Activated T-helper 1 cell treated with Interleukin-2 at 50 U/mL for 16 hours (primary cell): ENCODE results near the gene FYB1.
"Not testable (repeated sequence)": the region's sequence is repeated elsewhere in the genome, so short reads cannot be mapped to it uniquely, and the experiment has no call there.

Source experiments
- DNase-seq: peaks from one replicate; pipeline ENCODE4 v3.0.0-alpha.2; 2020; ENCODE audit warnings: low read depth

The FYB1 gene

DNA sequence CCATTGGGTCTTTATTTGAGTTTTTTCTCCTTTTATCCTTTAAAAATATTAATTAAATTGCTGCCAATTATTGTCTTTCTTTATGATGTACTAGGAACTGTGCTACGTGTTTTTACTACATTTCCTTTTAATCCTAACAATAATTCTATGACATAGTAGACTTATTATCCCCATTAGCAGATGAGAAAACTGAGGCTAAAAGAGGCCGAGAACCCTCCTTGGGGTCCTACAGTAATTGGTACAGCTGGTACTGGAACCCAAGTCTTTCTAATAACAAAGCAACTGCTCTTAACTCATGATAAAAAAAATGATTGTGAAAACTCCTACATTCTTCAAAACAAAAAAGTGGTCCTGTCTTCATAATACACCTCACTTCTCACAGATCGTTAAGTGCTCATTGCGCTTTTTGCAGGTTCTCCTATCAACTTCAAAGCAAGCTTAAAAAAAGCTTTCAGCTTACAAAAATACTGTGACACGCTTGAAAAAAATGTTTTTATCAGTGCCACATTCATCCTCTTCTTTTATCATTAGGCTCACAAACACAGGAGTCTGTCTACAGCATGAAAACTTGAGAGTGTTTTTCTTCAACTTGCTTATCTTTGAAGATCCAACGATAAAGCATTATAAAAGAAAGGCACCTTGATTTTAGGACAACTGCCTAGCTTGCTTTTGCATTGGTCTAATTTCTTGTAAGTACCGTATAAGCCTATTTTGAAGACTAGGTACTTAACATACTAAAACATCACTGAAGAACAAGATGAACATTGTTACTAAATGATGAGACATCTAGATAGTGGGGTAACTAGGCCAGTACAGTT, 32.4 kb downstream of the FYB1 start:
- no peak for DNase-seq

DNA sequence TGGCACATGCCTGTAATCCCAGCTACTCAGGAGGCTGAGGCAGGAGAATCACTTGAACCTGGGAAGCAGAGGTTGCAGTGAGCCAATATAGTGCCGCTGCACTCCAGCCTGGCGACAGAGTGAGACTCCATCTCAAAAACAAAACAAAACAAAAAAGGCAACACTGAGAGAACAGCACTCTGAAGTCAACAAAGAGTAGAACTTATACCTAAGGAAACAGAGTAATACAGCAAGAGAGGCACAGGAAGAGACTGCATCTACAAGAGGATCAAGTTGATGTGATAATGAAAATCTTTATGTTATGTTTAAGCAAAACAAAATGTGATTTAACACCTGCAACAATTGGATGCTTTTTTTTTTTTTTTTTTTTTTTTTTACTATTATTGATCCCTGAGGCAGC, 33.1 kb downstream of the FYB1 start:
- DNase-seq, result no peak

DNA sequence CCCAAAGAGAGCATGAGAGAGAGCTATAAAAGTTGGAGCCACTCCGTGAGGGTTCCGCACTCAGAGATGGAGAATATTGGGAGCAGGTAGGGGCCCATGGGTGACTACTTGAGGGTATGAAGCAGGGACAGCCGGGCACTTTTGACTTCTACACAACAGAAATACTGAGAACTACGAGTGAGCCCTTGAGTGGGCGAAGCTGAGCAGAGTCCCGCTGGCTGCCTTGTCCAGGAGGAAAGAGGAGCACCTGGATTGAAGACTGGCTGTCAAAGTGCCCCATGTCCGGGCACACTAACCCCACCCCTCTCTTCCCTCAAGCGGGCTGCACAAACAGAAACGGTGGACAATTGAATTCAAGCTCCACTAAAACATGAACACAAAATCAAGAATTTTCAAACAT, 33.6 kb downstream of the FYB1 start:
- no peak for DNase-seq

DNA sequence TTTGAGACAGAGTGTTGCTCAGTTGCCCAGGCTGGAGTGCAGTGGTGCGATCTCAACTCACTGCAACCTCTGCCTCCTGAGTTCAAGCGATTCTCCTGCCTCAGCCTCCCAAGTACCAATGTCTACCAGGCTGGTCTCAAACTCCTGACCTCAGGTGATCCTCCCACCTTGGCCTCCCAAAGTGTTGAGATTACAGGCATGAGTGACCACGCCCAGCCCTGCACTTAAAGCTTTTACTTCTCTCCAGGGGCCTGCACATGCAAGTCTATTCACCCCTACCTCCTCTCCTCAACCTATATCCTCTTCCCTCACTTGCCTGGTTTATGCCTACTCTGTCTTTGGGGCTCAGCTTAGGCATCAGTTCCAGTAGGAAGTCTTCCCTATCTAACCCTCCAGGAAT, 39.8 kb downstream of the FYB1 start:
- not testable (repeated sequence) for DNase-seq

DNA sequence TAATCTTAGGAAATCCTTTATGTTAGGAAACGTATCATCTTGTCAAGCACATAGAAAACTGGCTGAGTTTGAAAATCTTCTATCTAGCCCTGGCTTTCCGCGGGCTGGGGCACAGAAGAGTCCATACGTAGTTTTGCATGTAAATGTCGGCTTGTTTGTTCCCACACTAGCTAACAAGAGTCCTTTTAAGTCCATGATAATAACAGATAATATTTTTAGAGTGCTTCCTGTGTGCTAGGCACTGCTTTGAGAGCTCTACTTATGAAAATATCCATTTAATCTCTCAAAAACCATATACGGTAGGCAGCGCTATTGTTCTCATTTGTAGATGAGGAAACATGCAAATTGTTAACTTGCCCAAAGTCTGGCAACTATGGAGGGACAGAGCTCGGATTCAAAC, 40.5 kb downstream of the FYB1 start:
- DNase-seq, result no peak

DNA sequence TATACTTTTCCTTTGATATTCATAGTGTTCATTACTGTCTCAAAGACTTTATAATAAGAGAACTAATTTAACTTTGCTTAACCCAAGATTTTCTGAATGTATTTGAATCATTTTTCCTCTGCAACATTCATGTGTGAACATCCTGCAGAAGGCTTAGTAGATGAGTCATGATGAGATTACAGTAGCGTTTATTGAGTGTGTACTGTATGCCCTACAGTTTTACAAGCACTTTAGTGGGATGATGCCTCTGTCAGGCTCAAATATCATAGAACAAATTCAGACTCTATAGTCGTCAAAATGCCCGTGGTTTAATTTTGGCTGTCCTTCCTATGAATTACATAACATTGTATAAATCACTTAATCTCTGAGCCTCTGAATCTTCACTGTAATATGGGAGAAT, 41.2 kb downstream of the FYB1 start:
- DNase-seq, result no peak

DNA sequence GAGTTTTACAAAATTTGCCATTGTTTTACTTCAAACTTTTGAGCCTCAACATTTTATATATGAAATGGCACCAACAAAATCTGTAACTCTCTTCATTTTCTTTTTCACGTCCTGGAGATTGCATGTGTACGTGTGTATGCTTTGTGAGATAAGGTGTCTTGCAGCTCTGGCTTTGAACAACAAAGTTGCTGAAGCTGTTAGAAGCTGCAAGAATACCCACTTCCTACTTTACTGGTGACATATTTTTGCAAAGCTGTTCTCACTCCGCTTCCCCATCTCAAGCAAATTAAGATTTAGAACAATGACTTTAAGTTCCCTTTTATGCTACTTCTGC, 41.8 kb downstream of the FYB1 start:
- DNase-seq, result no peak

DNA sequence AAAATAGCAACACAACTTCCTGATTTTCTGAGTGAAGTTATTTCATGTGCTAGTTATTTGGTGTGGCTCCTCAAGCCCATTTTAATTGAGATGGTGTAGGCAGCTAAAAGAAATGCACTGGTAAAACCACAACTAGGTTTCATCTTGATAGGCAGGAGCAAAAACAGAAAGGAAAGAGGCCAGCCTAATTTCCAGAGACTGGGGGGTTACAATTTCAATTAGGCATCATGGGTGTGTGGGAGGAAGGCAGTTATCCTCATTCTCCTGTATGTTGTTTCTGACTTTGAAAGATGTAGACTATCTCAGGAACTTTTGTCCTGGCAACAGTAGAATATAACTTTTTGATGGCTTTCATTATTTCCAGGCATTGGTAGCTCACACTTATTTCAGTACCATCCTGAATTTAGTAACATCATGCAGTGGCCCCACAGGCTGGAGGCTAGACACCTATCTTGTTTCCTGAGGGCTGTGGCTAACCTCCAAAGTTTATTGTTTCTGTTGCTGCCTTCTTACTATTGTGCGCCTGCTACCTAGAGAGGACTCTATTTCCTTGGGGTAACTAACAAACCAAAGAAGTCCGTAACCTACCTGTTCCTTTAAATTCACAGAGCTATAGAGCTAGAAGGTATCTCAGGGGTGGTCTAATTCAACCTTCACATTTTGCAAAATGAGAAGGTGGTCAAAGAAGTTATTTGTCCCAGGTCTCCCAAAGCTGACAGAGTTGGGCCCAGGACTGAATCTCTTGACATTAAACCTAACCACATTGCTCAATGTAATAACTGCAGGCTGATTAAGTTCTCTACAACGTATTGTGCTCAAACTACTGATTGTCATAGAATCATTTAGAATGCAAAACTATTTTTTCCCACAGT, 42.4 kb downstream of the FYB1 start:
- DNase-seq, result no peak

DNA sequence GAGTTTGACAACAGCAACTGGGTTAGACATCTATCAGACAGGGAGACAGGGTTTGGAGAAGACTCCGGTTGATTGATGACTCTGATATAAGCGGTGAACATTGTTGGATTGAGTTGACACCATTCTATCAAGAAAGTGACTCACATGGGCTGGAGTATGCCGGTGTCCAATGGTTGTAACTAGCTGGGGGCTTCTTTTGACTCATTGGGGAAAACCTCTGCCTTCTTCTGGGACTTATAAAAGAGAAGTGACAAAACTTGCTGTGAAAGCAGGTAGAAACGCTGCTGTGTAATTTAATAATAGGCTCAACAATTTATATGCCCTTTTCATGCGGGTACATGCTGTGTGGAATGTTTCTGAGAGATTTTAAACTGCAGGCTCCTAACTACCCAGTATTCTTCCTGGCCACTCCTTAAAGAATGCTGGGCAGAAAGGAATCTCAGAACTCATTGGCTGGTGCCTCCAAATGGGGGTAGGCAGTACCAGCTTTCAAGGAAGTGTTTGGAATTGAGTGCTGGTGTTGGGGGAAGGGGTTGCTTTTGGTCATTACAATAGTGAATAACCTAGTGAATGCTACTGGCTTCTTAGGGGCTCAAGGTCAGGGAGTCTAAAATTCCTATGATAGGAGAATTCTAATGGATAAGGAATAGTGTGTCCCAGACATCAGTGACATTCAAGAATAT, 43.9 kb downstream of the FYB1 start:
- DNase-seq, result no peak

DNA sequence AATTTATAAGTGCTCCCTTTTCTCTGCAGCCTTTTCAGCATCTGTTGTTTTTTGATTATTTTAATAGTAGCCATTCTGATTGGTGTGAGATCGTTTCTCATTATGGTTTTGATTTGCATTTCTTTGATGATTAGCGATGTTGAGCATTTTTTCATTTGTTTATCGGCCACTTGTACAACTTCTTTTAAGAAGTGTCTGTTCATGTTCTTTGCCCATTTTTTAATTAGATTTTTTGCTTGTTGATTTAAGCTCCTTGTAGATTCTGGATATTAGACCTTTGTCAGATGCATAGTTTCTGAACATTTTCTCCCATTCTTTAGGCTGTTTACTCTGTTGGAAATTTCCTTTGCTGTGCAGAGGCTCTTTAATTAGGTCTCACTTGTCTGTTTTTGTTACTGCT, 46.3 kb downstream of the FYB1 start:
- no peak for DNase-seq

DNA sequence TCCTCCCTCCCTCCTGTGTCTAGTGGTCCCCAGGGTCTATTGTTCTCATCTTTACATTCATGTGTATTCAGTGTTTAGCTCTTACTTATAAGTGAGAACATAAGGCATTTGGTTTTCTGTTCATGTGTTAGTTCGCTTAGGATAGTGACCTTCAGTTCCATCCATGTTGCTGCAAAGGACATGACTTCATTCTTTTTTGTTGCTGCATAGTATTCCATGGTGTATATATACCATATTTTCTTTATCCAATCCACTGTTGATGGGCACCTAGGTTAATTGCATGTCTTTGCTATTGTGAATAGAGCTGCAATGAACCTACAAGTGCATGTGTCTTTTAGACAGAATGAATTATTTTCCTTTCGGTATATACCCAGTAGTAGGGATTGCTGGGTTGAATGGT, 46.8 kb downstream of the FYB1 start:
- no peak for DNase-seq

DNA sequence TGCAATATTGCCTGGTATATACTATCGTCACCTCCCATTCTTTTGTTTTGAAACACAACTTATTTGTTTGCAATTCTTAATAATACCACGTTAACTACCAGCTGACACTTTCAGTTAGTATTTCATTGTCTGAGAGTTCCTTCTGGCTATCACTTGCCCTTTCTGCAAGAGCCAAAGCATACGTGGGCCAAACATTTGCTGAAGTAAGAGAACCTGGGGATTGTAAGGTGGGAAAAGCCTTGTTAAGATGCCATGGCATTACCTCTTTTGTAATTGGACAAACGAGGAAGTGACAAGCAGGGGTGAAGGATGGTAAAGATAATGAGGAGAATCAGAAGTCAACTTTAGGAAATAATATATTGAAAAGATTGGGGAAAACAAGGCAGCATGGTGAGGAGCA, 47.7 kb downstream of the FYB1 start:
- DNase-seq, result no peak

DNA sequence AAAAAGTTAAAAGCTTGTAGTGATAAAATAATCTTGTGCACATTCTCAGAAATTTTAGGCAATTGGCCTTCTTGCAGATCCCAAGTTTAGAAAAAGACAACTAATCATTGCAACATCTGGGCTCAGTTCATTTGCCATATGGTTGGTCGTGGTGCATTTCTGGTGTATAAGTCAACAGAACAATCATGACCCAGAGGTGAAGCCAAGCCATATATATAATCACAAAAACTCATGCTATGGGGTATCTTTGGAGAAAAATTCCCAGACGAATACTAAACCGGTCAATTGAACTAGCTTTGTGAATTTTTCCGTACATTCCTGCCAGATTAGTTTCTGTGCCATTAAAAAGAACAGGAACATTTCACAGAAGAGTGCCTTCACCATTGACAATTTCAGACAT, 50.3 kb downstream of the FYB1 start:
- DNase-seq, result no peak

DNA sequence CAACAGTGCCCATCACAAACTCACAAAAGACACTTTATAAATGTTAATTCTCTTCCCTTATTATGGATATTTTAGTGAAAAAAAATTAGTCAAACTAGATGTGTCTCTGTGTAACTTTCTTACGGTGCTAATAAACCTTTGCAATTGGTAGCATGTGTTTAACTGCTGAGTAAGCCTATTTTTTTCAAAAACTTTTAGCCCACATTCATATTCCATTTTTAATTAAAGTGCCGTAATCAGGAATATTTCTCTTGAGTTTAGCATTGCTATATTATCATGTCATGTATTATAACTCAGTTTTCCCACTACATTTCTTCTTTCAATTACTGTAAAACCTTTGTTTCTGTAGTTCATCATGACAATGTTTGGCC, 51.4 kb downstream of the FYB1 start:
- no peak for DNase-seq

DNA sequence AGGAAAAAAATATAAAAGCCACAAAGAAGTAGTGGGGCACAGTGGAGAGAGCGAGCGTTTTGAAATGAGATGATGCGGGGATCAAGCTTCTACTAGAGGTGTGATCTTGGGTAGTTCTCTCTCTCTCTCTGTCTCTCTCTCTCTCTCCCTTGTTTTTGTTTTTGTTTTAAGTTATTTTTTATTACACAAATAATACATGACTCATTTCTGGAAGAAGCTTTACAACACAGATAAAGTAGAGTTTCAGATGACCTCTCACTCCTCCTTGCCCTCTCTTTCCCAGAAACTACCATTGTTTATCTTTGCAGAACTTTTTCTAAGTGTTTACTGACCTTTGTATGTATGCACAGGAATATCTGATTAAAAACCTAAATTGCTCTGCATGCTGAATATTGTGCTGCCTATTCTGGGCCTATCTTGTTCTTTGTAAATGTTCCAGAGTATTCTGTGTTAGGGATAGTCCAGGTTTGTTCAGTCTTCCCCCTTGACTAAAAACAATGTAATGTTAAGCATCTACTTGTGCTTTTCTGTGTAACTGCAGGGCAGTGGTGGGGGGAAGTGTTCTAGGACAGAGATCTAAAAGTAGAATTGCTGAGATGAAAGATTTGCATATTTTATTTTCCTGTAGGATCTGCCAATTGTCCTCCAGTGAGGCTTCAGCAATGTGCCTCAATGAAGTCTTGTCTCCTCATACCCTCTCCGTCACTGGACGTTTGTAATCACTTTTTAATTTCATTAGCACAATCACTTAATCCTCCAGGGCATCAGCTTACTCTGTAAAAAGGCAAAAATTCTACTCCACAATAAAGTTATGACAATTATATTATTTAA, 52.0 kb downstream of the FYB1 start:
- DNase-seq, result no peak

DNA sequence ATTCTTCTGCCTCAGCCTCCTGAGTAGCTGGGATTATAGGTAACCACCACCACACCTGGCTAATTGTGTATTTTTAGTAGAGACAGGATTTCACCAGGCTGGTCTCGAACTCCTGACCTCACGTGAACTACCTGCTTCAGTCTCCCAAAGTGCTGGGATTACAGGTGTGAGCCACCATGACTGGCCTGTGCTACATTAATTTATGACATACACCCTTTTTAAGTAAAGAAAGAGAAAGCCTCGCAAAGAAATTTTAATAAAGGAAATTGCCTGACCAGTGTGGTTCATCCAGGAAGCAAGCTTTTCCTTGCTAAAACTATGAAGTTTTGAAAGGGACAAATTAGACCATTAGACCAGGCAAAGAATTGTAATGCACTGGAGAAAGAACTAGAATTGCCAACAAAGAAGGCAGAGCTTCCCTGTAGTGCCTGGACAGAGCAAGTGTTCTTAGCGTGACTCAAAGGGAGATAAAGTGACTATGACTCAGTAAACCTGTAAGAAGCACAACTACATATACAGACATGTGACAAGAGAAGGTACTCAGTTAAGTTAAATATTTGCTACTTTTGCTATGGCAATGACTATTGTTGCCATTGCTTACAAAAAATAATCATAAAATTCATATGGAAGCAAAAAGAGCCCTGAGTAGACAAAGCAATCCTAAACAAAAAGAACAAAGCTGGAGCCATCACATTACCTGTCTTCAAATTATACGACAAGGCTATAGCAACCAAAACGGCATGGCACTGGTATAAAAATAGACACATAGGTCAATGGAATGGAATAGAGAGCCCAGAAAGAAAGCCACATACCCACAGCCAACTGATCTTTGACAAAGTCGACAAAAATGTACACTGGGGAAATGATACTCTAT, 54.6 kb downstream of the FYB1 start:
- no peak for DNase-seq

DNA sequence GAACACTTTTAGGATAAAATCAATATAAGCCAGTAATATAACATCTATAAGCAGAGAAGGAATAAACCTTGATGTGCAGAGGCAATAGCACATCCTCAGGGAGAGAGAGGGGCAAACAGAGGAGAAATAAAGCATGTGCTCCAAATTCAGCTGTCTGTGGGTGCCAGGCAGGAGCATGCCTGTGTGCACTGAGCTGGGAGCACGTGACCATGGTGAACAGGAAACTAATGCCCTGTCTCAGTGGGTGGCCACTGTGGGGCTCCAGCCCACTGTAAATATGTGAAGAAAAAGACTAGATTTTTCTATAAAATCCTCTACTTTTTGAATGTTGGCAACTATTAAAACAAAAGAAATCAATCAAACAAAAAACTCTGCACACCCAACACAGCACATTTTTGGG, 55.3 kb downstream of the FYB1 start:
- DNase-seq, result no peak

DNA sequence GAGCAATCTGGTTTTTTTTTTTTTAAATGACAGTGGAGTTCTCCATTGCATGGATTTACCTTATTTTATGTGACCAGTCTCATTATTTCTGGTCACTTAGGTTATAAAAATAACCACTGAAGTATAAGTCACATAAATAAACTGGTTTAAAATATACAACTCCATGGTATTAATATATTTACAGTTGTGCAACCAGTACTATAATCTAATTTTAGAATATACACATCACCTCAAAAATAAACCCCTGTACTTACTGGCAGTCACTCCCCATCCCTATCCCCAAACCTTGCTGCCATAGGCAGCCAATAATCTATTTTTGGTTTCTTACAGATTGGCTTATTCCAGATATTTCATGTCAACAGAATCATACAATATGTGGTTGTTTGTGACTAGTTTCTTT, 57.8 kb downstream of the FYB1 start:
- no peak for DNase-seq

DNA sequence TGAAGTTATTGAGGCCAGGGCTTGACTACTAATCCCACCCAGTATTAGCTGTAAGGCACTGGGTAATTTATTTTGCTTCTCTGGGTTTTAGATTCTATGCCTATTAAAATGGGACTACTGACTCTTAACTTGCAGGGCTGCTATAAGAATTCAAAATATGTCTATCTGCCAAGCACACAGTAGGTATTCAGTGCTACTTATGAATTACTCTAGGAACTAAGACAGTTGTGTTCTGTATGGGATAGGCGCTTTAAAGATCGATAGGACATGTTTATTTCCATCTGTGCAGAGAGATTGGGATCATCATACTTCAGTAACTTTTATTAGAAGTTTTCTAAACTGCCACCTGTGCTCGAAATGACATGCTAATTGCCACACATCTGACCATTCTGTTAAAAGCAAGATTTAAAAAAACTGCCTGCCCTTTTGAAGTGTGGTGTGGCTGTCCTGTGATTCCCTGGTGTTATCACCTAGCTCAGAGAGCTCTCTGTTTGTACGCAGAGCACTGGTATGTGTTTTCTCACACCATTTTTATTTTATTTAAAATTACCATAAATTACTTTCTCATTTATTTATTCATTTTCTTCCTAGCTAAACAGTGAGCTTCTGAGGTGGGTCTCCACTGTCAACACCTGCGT, 58.7 kb downstream of the FYB1 start:
- no peak for DNase-seq

DNA sequence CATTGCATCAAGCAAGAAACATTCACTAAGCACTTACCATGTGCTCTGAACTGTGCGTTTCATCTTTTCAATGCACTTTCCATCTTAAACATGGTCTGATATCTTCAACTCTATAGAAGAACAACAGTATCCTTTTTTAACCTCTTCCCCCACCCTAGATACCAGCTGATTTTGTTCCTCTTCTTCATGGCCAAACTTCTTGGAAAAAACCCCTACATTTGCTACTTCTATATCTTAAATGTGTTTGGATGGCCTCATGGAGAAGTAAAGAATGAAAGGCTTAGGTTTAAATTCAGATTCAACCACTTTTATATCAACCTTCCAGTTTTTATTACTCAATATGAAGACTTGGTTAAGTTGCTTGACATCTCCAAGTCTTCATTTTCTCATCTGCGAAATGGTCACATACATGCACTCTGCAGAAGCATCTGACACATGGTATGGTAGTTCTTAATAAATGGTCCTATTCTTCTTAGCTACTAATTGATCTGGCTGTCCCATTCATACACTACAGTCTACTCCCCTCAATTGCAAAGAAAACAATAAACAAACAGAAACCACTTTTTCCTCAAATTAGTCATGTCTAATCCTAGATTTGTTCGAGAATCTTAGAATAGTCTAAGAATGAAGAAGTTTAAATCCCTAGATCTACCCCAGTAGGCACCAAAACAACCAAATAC, 59.4 kb downstream of the FYB1 start:
- no peak for DNase-seq
